GM19324 (cell line): Measurements from ENCODE around the gene ACTN4.

Experiments used
- ATAC-seq: cut with Tn5 transposase; IDR thresholded peaks from one replicate; pipeline ENCODE4 v1.9.1; 2021; ENCODE audit warnings: mild to moderate bottlenecking, moderate library complexity; ENCODE audit not compliant: unreplicated experiment, low FRiP score

ACTN4 gene

GRCh38 chr19:38635483-38636399 lies 11.7 kb upstream of the ACTN4 start:
- no peak for ATAC-seq

- ATAC-seq = no peak
These were observed 9.0 kb upstream of the ACTN4 start for GRCh38 chr19:38638461-38638860.

GRCh38 chr19:38639679-38640078 lies 7.8 kb upstream of the ACTN4 start:
- no peak for ATAC-seq

- ATAC-seq = no peak
These were observed 7.1 kb upstream of the ACTN4 start for GRCh38 chr19:38640368-38640767.

- no peak for ATAC-seq
These were observed 5.3 kb upstream of the ACTN4 start for GRCh38 chr19:38642176-38642575.

GRCh38 chr19:38644719-38645118 lies 2.7 kb upstream of the ACTN4 start:
- ATAC-seq = no peak

- no peak for ATAC-seq
These were observed 718 bp downstream of the ACTN4 start for GRCh38 chr19:38647966-38648768.

- ATAC-seq = no peak
These were observed 1.4 kb downstream of the ACTN4 start for GRCh38 chr19:38648769-38649304.

- ATAC-seq = no peak
These were observed 2.1 kb downstream of the ACTN4 start for GRCh38 chr19:38649305-38650171.

GRCh38 chr19:38650172-38650775 lies 2.8 kb downstream of the ACTN4 start:
- no peak for ATAC-seq

GRCh38 chr19:38650911-38651584 lies 3.6 kb downstream of the ACTN4 start:
- ATAC-seq = no peak

GRCh38 chr19:38653028-38653571 lies 5.7 kb downstream of the ACTN4 start:
- ATAC-seq = no peak

- ATAC-seq = no peak
These were observed 7.2 kb downstream of the ACTN4 start for GRCh38 chr19:38654628-38655055.

GRCh38 chr19:38655148-38655824 lies 7.8 kb downstream of the ACTN4 start:
- no peak for ATAC-seq

- ATAC-seq = no peak
These were observed 8.9 kb downstream of the ACTN4 start for GRCh38 chr19:38656171-38656981.

- no peak for ATAC-seq
These were observed 10.3 kb downstream of the ACTN4 start for GRCh38 chr19:38657633-38658222.
